ENCODE data around the gene CNTN4. TPM values are rescaled to one million over a fixed set of nuclear protein-coding genes. Genes with fewer than 3 reads are reported as not detected.

CNTN4 gene
- total and polyA plus RNA-seq, 2 experiments from 2014 or later, result 0.91 to 4.0 TPM

- TF ChIP-seq STAT1 (IDR thresholded peaks at IDR 0.05; ENCODE audit: unreplicated experiment) (no peak), NANOG (IDR thresholded peaks at IDR 0.05; ENCODE audit: borderline replicate concordance) (no peak), CTCF (conservative IDR thresholded peaks at IDR 0.05; ENCODE audit: low read depth in 2 of 2) (no peak), EZH2 (IDR thresholded peaks at IDR 0.05; ENCODE audit: low read depth, unreplicated experiment) (no peak), ZNF331 (CRISPR knock-in tag; IDR thresholded peaks at IDR 0.05; ENCODE audit: low read depth) (no peak), EZH2phosphoT487 (IDR thresholded peaks at IDR 0.05; ENCODE audit: unreplicated experiment) (no peak), ZNF114 (CRISPR knock-in tag; IDR thresholded peaks at IDR 0.05) (no peak), ZNF462 (CRISPR knock-in tag; IDR thresholded peaks at IDR 0.05) (no peak), JUNB (IDR thresholded peaks at IDR 0.05; ENCODE audit: unreplicated experiment) (no peak), REST (IDR thresholded peaks at IDR 0.05; ENCODE audit: unreplicated experiment) (no peak), ETS1 (IDR thresholded peaks at IDR 0.05) (no peak), POLR2AphosphoS5 (IDR thresholded peaks at IDR 0.05; ENCODE audit: low read depth) (no peak), CREB1 (CRISPR knock-in tag; IDR thresholded peaks at IDR 0.05; ENCODE audit: low read depth) (no peak)
- H3K79me2 ChIP-seq (replicated peaks; ENCODE audit: insufficient read depth), result no peaks in the 10 kb centered on the region
- H2AFZ ChIP-seq, result no peak overlapping the region
- H3K9me2 ChIP-seq (ENCODE audit: insufficient read depth), result 0 out of 2 replicates have a peak, but pooled peaks cover 7% of the 10 kb centered on the region
- Mint-ChIP-seq H3K27ac (no peak overlapping the region), H3K27me3 (ENCODE audit: insufficient read depth, low read depth, poor library complexity) (peaks cover 2% of the 10 kb centered on the region), H3K4me1 (no peaks in the 10 kb centered on the region), H3K36me3 (ENCODE audit: low read depth) (peaks cover 28% of the 10 kb centered on the region), H3K9me3 (peaks cover 98% of the 10 kb centered on the region), H3K4me3 (no peak overlapping the region)
- H3K27ac ChIP-seq (ENCODE audit: low read depth), result no peak overlapping the region
- H3K36me3 ChIP-seq (ENCODE audit: insufficient read depth), result no peaks in the 10 kb centered on the region
- no peaks in the 10 kb centered on the region for H4K20me1 ChIP-seq (replicated peaks; ENCODE audit: insufficient read depth)
- H3K27me3 ChIP-seq (ENCODE audit: insufficient read depth), result no peaks in the 10 kb centered on the region
- ATAC-seq (no peak), DNase-seq (ENCODE audit: low spot score) (no peak)
- no peak overlapping the region for H3K4me2 ChIP-seq
- no peaks in the 10 kb centered on the region for H3K4me1 ChIP-seq (ENCODE audit: insufficient read depth)
- no peaks in the 10 kb centered on the region for H3F3A ChIP-seq (replicated peaks; ENCODE audit: low read depth)
- no peak overlapping the region for H3K4me3 ChIP-seq
Measured at GRCh38 chr3:2875699-2876098, 777.0 kb downstream of the CNTN4 start.

All from GM23338 (cell line).